HCT116 (cell line): ENCODE data around the gene SPATA25. TPM values are rescaled to one million over a fixed set of nuclear protein-coding genes. Genes with fewer than 3 reads are reported as not detected.

Source experiments
- ATAC-seq: fragments of 200-7000 bp; cut with Tn5 transposase; 2 replicates; pipeline ENCODE4 v1.9.1; 2020; ENCODE audit warnings: mild to moderate bottlenecking, moderate library complexity
- BruUV-seq: library from RNA; stranded (reverse); fragments of 400-500 nt; replicated peaks from 2 replicates; lab custom pipeline; 2021; lab: Mats Ljungman, UMichigan
- CTCF ChIA-PET: fragments of 300-600 bp; sonication (Branson Sonifier 250); formaldehyde crosslinking; loops from one replicate; lab custom pipeline; 2021; ENCODE audit warnings: antibody characterized with exemption; lab: Charles Lee
- POLR2A ChIA-PET: fragments of 300-600, 350-600 bp; sonication (Branson Sonifier 250); formaldehyde crosslinking; loops from one replicate; lab custom pipeline; 2021; ENCODE audit warnings: antibody characterized with exemption; lab: Charles Lee
- RAD21 ChIA-PET, 2 experiments: fragments of 300-600 bp; sonication (Branson Sonifier 250); formaldehyde crosslinking; loops; one replicate each; lab custom pipeline; 2023; ENCODE audit warnings: low total read pairs in 2 of 2; ENCODE audit not compliant: uncharacterized antibody in 2 of 2, unreplicated experiment in 2 of 2, low non-redundant PET in 1 of 2; lab: Charles Lee
- DNase-seq: peaks from one replicate; pipeline ENCODE4 v3.0.0-alpha.2; 2010; ENCODE audit warnings: low read depth, low spot score
- H2AFZ ChIP-seq: fragments of 200-600 bp; shearing (Covaris generic), sonication (generic); 2 replicates; pipeline ENCODE4 v1.6.1; 2017; ENCODE audit warnings: low read depth, mixed run types, mixed read lengths, antibody characterized with exemption, low read length; ENCODE audit not compliant: poor library complexity, severe bottlenecking
- H3K27ac ChIP-seq: 2 replicates; pipeline ENCODE4 v1.5.1; 2012; ENCODE audit warnings: low read depth, low read length
- H3K27me3 ChIP-seq: fragments of 200-600 bp; sonication (generic); 2 replicates; pipeline ENCODE4 v1.6.1; 2016; ENCODE audit warnings: mixed run types, low read length, mixed read lengths; ENCODE audit not compliant: insufficient read depth
- H3K36me3 ChIP-seq, 2 experiments: fragments of 200-500 bp in 1 of 2; fragments of 200-600 bp in 1 of 2; sonication (Bioruptor generic) in 1 of 2; sonication (generic) in 1 of 2; 2 replicates each; pipeline versions ENCODE4 v1.5.1 to v1.6.1; 2014 to 2016; ENCODE audit warnings: low read length in 2 of 2, inconsistent platforms in 1 of 2, mixed read lengths in 1 of 2, mixed run types in 1 of 2; ENCODE audit not compliant: insufficient read depth in 2 of 2, control insufficient read depth in 1 of 2
- H3K4me1 ChIP-seq, 2 experiments: fragments of 200-600 bp in 1 of 2; sonication (generic) in 1 of 2; 2 replicates each; pipeline versions ENCODE4 v1.5.1 to v1.6.1; 2012 to 2017; ENCODE audit warnings: low read length in 2 of 2, inconsistent platforms in 1 of 2, mild to moderate bottlenecking in 1 of 2, mixed read lengths in 1 of 2, mixed run types in 1 of 2, moderate library complexity in 1 of 2; ENCODE audit not compliant: insufficient read depth in 2 of 2, control insufficient read depth in 1 of 2
- H3K4me2 ChIP-seq: fragments of 200-600 bp; sonication (generic); 2 replicates; pipeline ENCODE4 v1.6.1; 2017; ENCODE audit warnings: mixed run types, low read length, mixed read lengths
- H3K4me3 ChIP-seq, 2 experiments: fragments of 200-600 bp in 1 of 2; sonication (generic) in 1 of 2; replicated peaks in 1 of 2; 2 replicates each; pipeline ENCODE4 v1.5.1; 2011 to 2016; ENCODE audit warnings: low read length in 2 of 2, control low read depth in 1 of 2, low read depth in 1 of 2, mild to moderate bottlenecking in 1 of 2, mixed read lengths in 1 of 2, mixed run types in 1 of 2
- H3K79me2 ChIP-seq: fragments of 200-600 bp; sonication (generic); 2 replicates; pipeline ENCODE4 v1.6.1; 2017; ENCODE audit warnings: mild to moderate bottlenecking, mixed run types, low read length, moderate library complexity, mixed read lengths; ENCODE audit not compliant: insufficient read depth
- H3K9ac ChIP-seq: fragments of 200-600 bp; sonication (generic); 2 replicates; pipeline ENCODE4 v1.6.1; 2016; ENCODE audit warnings: low read length, mixed read lengths
- H3K9me2 ChIP-seq: fragments of 200-600 bp; sonication (generic), shearing (Covaris generic); 2 replicates; pipeline ENCODE4 v1.6.1; 2017; ENCODE audit warnings: mixed run types, mild to moderate bottlenecking, moderate library complexity; ENCODE audit not compliant: insufficient read depth
- H3K9me3 ChIP-seq, 2 experiments: fragments of 200-500 bp in 1 of 2; fragments of 200-600 bp in 1 of 2; sonication (Bioruptor generic) in 1 of 2; sonication (generic) in 1 of 2; 2 replicates each; pipeline ENCODE4 v1.6.1; 2014 to 2017; ENCODE audit warnings: low read length in 2 of 2, mixed read lengths in 2 of 2, inconsistent platforms in 1 of 2, low read depth in 1 of 2, mild to moderate bottlenecking in 1 of 2, mixed run types in 1 of 2, moderate library complexity in 1 of 2; ENCODE audit not compliant: control insufficient read depth in 1 of 2, insufficient read depth in 1 of 2
- H4K20me1 ChIP-seq: fragments of 200-600 bp; sonication (generic), shearing (Covaris generic); 2 replicates; pipeline ENCODE4 v1.6.1; 2017; ENCODE audit warnings: mixed run types, mild to moderate bottlenecking, moderate library complexity; ENCODE audit not compliant: insufficient read depth
- CBX3 ChIP-seq: IDR thresholded peaks from 2 replicates; pipeline ENCODE4 v1.6.1; 2012; ENCODE audit warnings: low read depth
- CEBPB ChIP-seq: IDR thresholded peaks from 2 replicates; pipeline ENCODE4 v1.6.1; 2012; ENCODE audit warnings: low read depth
- CTCF ChIP-seq, 3 experiments: fragments of 200-600 bp in 1 of 3; sonication (generic) in 1 of 3; IDR thresholded peaks in 2 of 3; conservative IDR thresholded peaks in 1 of 3; 2 replicates each; pipeline ENCODE4 v1.5.1; 2012 to 2017; ENCODE audit warnings: low read depth in 2 of 3, low read length in 2 of 3, antibody characterized with exemption in 1 of 3, borderline replicate concordance in 1 of 3, control low read depth in 1 of 3, mild to moderate bottlenecking in 1 of 3, mixed read lengths in 1 of 3, mixed run types in 1 of 3, moderate library complexity in 1 of 3; ENCODE audit not compliant: insufficient read depth in 1 of 3
- MAX ChIP-seq: IDR thresholded peaks from 2 replicates; pipeline ENCODE4 v1.6.1; 2012
- RAD21 ChIP-seq: IDR thresholded peaks from 2 replicates; pipeline ENCODE4 v1.6.1; 2012; ENCODE audit warnings: low read depth, mild to moderate bottlenecking
- TCF7L2 ChIP-seq: IDR thresholded peaks from 2 replicates; pipeline ENCODE4 v1.7.0; 2011; ENCODE audit warnings: borderline replicate concordance, inconsistent platforms; ENCODE audit not compliant: insufficient read depth, insufficient read length; ENCODE audit errors: extremely low read depth
- ZFX ChIP-seq: fragments of 450-650 bp; IDR thresholded peaks from 2 replicates; pipeline ENCODE4 v1.6.1; 2017
- ZNF274 ChIP-seq: fragments of 200-500 bp; sonication (Bioruptor generic); IDR thresholded peaks from 2 replicates; pipeline ENCODE4 v1.6.1; 2014; ENCODE audit warnings: mild to moderate bottlenecking, low read depth, low read length, inconsistent platforms
- intact Hi-C: fragments of 100-400 bp; cut with micrococcal nuclease; formaldehyde crosslinking; loops from 2 replicates; pipeline ENCODE4 v1.10.0; 2022
- total RNA-seq: library from RNA; stranded (reverse); gene quantifications from one replicate; pipeline ENCODE4 v1.2.1, GENCODE V29; 2021; ENCODE audit not compliant: unreplicated experiment

The SPATA25 gene
- total RNA-seq, 1 experiment from 2014 or later = 0.42 TPM

DNA sequence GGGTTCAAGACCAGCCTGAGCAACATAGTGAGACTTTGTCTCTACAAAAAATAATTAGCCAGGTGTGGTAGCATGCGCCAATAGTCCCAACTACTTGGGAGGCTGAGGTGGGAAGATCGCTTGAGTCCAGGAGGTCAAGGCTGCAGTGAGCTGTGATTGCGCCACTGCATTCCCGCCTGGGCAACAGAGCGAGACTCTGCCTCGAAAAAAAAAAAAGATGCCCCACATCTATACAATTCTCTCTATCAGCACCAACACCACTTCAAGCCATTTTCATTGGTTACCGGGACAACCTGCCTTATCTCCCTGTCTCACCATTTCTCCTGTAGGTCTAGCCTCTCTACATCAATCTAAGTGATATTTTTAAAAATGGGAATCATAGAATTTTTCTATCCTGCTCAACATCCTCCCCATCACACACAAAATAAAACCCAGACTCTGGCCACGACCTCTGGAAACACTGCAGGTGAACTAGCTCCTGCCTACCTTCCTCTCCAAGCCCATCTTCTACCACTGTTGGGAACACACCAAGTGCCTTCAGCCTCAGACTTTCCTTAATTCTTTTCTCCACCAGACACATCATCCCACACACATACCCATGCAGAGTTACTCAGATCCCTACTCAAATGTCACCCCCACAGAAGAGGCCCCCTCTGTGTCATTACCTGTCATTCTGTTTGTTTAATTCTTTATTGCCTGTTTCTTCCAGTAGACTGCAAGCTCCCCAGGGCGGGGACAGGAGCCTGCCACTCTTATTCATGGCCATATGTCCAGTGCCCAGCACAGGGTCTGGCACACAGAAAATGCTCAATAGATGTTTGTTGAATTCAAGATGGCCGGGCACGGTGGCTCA is 34.1 kb upstream of the SPATA25 start (continued):
- TF ChIP-seq TCF7L2 (no peak), CBX3 (no peak), RAD21 (no peak), CTCF (IDR thresholded peaks at IDR 0.05 in 2 of 3, conservative IDR thresholded peaks at IDR 0.05 in 1 of 3; ENCODE audit: borderline replicate concordance in 1 of 3, insufficient read depth in 1 of 3, low read depth in 2 of 3, low read length in 2 of 3) (no peak), CEBPB (no peak)
- TF ChIP-seq, all 23 proteins: peak for 0

DNA sequence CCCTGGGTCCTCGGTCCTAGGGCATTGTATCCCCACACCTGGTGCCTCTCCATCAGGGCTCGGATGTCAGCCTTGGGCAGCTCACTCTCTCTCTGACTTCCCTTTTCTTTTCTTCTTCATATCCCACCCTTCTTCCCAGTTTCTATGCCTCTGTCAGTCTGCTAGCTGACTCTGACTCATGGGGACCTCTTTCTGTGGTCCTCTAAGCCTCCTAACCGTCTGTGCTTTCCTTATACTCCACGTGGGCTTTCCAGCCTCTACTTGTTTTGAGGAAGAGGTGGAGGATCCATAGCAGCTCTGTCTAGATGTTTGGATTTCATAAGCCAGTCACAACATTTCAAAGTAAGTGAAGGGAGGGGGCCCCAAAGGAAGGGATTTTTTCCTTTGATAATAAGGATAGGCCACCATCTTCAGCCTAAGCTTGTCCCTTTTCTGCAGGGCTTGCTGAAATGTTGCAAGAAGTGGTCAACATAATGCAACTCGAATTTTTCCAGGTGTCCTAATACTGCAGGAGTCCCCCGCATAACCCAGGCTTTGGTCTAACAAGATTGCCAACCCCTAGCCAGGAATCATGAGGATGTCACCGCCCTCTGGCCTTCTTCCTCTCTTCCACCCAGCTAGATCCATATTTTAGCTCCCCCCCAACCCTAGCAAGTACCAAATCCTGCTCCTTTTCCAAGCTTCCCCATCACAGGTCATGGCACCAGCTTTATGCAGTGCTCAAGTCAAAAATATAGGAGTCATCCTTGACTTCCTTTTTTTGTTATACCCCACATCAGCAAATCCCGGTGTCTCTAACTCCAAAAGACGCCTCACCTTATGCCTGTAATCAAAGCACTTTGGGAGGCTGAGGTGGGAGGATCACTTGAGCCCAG is 33.3 kb upstream of the SPATA25 start:
- TF ChIP-seq ZFX (no peak), CEBPB (no peak), MAX (no peak), TCF7L2 (no peak), ZNF274 (no peak)
- TF ChIP-seq, all 23 proteins: peak for 0
- no peaks in the 10 kb centered on the region for H3K9me3 ChIP-seq
- H3K9ac ChIP-seq = no peak overlapping the region
- no peak overlapping the region for H2AFZ ChIP-seq
- H3K36me3 ChIP-seq = no peaks in the 10 kb centered on the region
- H3K27me3 ChIP-seq = no peaks in the 10 kb centered on the region
- no peak overlapping the region for H3K27ac ChIP-seq
- DNase-seq (no peak), ATAC-seq (no peak)
- CTCF ChIA-PET = no interaction called here
- RAD21 ChIA-PET = no interaction called here
- no peaks in the 10 kb centered on the region for H3K4me1 ChIP-seq
- H3K4me3 ChIP-seq = no peak overlapping the region
- H3K9me2 ChIP-seq = no peaks in the 10 kb centered on the region
- intact Hi-C loops = no loop called here
- BruUV-seq = no TSS peak
- POLR2A ChIA-PET = interaction anchor here (0.6 to 3.2 kb wide), 2 partner anchors 14 to 49 kb away, joined by 3 to 12 read pairs; partner anchors contain the start of gene PCIF1
- H3K4me2 ChIP-seq = no peak overlapping the region
- H3K79me2 ChIP-seq = no peaks in the 10 kb centered on the region
- H4K20me1 ChIP-seq = no peaks in the 10 kb centered on the region
